K562 (cell line): ENCODE results near the gene MAGI3.

Experiments
- CGGBP1 ChIP-seq: fragments of 250-450 bp; sonication (Bioruptor Pico); IDR thresholded peaks from 2 replicates; pipeline ENCODE4 v1.9.0; 2021; ENCODE audit warnings: mild to moderate bottlenecking
- HMGN3 ChIP-seq: IDR thresholded peaks from 2 replicates; pipeline ENCODE4 v1.6.1; 2011; ENCODE audit warnings: borderline replicate concordance, low read depth, mild to moderate bottlenecking, mixed read lengths, low read length; ENCODE audit not compliant: insufficient read length; ENCODE audit errors: extremely low read depth
- NFIC ChIP-seq: fragments of 450-650 bp; IDR thresholded peaks from 2 replicates; pipeline ENCODE4 v1.6.1; 2017; ENCODE audit warnings: mild to moderate bottlenecking, inconsistent platforms
- POLR2AphosphoS2 ChIP-seq: IDR thresholded peaks from 2 replicates; pipeline ENCODE4 v1.6.1; 2012; ENCODE audit warnings: low read length, improper control_type of control experiment
- REST ChIP-seq, 2 experiments: fragments of 450-650 bp; formaldehyde crosslinking in 1 of 2; IDR thresholded peaks; 2 replicates each; pipeline versions ENCODE4 v1.4.0 to v1.6.1; 2014 to 2020; ENCODE audit warnings: mild to moderate bottlenecking in 2 of 2, borderline replicate concordance in 1 of 2, low read depth in 1 of 2
- ZBTB5 ChIP-seq: fragments of 450-650 bp; IDR thresholded peaks from 2 replicates; pipeline ENCODE4 v1.6.1; 2017; ENCODE audit warnings: antibody characterized with exemption
- ZKSCAN3 ChIP-seq: fragments of 250-450 bp; sonication (Bioruptor Pico); IDR thresholded peaks from 2 replicates; pipeline ENCODE4 v1.4.0; 2020

GRCh38 chr1:113391649-113392271, 1.4 kb downstream of the MAGI3 start:
- no peak for TF ChIP-seq HMGN3
- TF ChIP-seq REST (IDR thresholded peaks at IDR 0.05; ENCODE audit: borderline replicate concordance): no peak
- TF ChIP-seq REST (CRISPR knock-in tag; IDR thresholded peaks at IDR 0.05; ENCODE audit: low read depth): no peak
- TF ChIP-seq ZBTB5: no peak
- no peak for TF ChIP-seq POLR2AphosphoS2
- no peak for TF ChIP-seq CGGBP1 (CRISPR knock-in tag)
- no peak for TF ChIP-seq NFIC
- no peak for TF ChIP-seq ZKSCAN3 (CRISPR knock-in tag)
